NB4 (cell line): ENCODE data around the gene TSHZ2.

ENCODE experiments used
- CTCF ChIP-seq: IDR thresholded peaks from one replicate; pipeline ENCODE4 v1.5.1; 2012; ENCODE audit warnings: low read depth, low read length
- MYC ChIP-seq: IDR thresholded peaks from 2 replicates; pipeline ENCODE4 v1.6.1; 2011; ENCODE audit warnings: low read depth, low read length
- POLR2A ChIP-seq: IDR thresholded peaks from 2 replicates; pipeline ENCODE4 v1.6.1; 2011; ENCODE audit warnings: mild to moderate bottlenecking; ENCODE audit not compliant: insufficient read length; ENCODE audit errors: extremely low read depth

- TF ChIP-seq CTCF (no peak), POLR2A (no peak), MYC (no peak)
Measured at GRCh38 chr20:53175135-53175780, 203.1 kb downstream of the TSHZ2 start.
